ENCODE data around the gene ATP10A. TPM values are rescaled to one million over a fixed set of nuclear protein-coding genes. Genes with fewer than 3 reads are reported as not detected.

Gene ATP10A
- total RNA-seq, 1 experiment from 2014 or later = 3.0 TPM

DNA sequence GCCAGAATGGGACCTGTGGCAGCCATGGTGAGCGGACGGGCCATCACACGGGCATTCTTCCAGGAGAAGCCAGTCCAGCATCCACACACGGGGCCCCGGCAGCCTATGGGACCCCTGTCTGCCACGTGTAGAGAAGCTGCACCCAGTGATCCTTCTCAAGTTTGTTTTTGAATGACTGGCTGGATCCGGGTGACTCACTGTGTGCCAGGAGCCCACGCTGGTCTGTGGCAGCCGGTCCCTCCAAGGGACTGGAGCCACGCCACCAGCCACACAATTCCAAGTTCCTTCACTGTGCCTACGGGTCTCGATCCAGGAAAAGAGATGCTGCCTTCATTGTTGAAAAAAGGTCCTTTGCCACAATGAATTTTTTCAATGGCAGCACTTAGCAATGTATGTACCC lies 58.1 kb downstream of the ATP10A start:
- H3K27ac Mint-ChIP-seq (ENCODE audit: unreplicated experiment) = no peak overlapping the region
- DNase-seq = no peak
- H3K36me3 Mint-ChIP-seq (ENCODE audit: insufficient read depth, unreplicated experiment) = no peaks in the 10 kb centered on the region
- CTCF ChIA-PET = no interaction called here
- H3K27me3 Mint-ChIP-seq (ENCODE audit: unreplicated experiment) = no peaks in the 10 kb centered on the region
- TF ChIP-seq, protein P1, sequence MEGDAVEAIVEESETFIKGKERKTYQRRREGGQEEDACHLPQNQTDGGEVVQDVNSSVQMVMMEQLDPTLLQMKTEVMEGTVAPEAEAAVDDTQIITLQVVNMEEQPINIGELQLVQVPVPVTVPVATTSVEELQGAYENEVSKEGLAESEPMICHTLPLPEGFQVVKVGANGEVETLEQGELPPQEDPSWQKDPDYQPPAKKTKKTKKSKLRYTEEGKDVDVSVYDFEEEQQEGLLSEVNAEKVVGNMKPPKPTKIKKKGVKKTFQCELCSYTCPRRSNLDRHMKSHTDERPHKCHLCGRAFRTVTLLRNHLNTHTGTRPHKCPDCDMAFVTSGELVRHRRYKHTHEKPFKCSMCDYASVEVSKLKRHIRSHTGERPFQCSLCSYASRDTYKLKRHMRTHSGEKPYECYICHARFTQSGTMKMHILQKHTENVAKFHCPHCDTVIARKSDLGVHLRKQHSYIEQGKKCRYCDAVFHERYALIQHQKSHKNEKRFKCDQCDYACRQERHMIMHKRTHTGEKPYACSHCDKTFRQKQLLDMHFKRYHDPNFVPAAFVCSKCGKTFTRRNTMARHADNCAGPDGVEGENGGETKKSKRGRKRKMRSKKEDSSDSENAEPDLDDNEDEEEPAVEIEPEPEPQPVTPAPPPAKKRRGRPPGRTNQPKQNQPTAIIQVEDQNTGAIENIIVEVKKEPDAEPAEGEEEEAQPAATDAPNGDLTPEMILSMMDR (IDR thresholded peaks at IDR 0.05; ENCODE audit: unreplicated experiment) = no peak
- H3K4me1 Mint-ChIP-seq (ENCODE audit: low read depth, unreplicated experiment) = no peaks in the 10 kb centered on the region
- intact Hi-C loops (cut with micrococcal nuclease; ENCODE audit: unreplicated experiment) = no loop called here
- H3K4me3 Mint-ChIP-seq (ENCODE audit: low read depth, unreplicated experiment) = no peak overlapping the region
- H3K9me3 Mint-ChIP-seq (ENCODE audit: low read depth, unreplicated experiment) = no peaks in the 10 kb centered on the region
- BruUV-seq (replicated peaks) = no TSS peak

DNA sequence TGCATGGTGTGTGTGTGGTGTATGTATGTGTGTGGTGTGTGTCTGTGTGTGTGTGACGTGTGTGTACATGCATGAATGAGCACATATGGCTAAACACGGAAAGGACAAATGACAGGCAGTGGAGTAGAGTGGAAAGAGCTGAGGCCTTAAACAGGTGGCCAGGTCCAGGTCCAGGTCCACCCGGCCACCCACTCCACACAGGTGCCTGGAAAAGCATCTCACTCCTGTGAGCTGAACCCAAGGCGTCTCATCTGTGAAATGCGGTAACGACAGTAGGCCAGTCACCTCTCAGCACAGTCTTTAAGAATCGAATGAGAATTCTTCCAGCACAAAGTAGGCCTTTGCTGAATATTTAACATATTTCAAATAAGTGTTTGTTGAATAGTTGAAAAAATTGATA lies 58.7 kb downstream of the ATP10A start:
- no peaks in the 10 kb centered on the region for H3K4me1 Mint-ChIP-seq (ENCODE audit: low read depth, unreplicated experiment)
- TF ChIP-seq, protein P1 (IDR thresholded peaks at IDR 0.05; ENCODE audit: unreplicated experiment) = no peak
- no peaks in the 10 kb centered on the region for H3K9me3 Mint-ChIP-seq (ENCODE audit: low read depth, unreplicated experiment)
- no peak for DNase-seq
- no peak overlapping the region for H3K27ac Mint-ChIP-seq (ENCODE audit: unreplicated experiment)
- intact Hi-C loops (cut with micrococcal nuclease; ENCODE audit: unreplicated experiment) = no loop called here
- no peaks in the 10 kb centered on the region for H3K27me3 Mint-ChIP-seq (ENCODE audit: unreplicated experiment)
- no peaks in the 10 kb centered on the region for H3K36me3 Mint-ChIP-seq (ENCODE audit: insufficient read depth, unreplicated experiment)
- CTCF ChIA-PET = no interaction called here
- BruUV-seq (replicated peaks) = no TSS peak
- no peak overlapping the region for H3K4me3 Mint-ChIP-seq (ENCODE audit: low read depth, unreplicated experiment)

DNA sequence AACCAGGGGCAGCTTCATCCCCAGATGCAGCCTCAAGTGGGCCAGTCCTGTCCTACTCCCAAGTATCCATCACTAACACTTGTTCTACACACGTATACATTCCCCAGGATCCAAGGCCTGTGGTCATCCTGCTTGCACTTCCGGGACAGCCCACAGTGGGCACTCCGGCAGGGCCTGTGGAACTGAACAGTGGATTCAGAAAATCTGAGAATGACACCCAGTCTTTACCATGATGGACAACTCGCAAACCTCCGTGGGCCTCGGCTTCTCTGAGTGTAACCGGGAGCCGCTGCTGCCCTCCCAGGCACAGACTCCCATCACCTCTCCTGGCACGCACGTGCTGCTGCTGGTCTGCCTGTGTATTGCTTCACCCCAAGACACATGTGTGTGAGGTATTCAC lies 59.6 kb downstream of the ATP10A start:
- Mint-ChIP-seq H3K36me3 (ENCODE audit: insufficient read depth, unreplicated experiment) (no peaks in the 10 kb centered on the region), H3K4me3 (ENCODE audit: low read depth, unreplicated experiment) (no peak overlapping the region), H3K27me3 (ENCODE audit: unreplicated experiment) (no peaks in the 10 kb centered on the region), H3K4me1 (ENCODE audit: low read depth, unreplicated experiment) (no peaks in the 10 kb centered on the region), H3K9me3 (ENCODE audit: low read depth, unreplicated experiment) (no peaks in the 10 kb centered on the region), H3K27ac (ENCODE audit: unreplicated experiment) (no peak overlapping the region)
- intact Hi-C loops (cut with micrococcal nuclease; ENCODE audit: unreplicated experiment) = no loop called here
- TF ChIP-seq, protein P1 (IDR thresholded peaks at IDR 0.05; ENCODE audit: unreplicated experiment) = no peak
- CTCF ChIA-PET = no interaction called here
- BruUV-seq (replicated peaks) = no TSS peak
- no peak for DNase-seq

DNA sequence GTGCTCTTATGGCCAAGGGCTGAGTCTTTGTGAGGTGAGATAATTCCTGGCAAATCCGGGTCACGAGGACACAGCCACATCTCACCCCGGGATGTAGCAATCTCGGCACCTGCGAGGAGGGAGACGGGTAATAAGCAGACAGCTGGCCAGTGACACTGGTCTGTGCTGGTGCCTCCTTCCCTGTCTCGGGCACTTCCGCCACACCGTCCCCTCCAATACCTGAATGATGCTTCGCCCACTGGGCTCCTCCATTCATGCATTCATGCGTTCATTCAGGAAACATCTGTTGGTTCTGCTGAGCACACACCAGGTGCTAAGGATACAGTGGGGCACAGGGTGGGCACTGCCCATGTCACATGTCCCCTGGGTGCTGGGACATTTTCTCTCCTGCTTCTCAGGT lies 60.1 kb downstream of the ATP10A start:
- Mint-ChIP-seq H3K4me3 (ENCODE audit: low read depth, unreplicated experiment) (no peak overlapping the region), H3K9me3 (ENCODE audit: low read depth, unreplicated experiment) (no peaks in the 10 kb centered on the region), H3K36me3 (ENCODE audit: insufficient read depth, unreplicated experiment) (no peaks in the 10 kb centered on the region), H3K4me1 (ENCODE audit: low read depth, unreplicated experiment) (no peaks in the 10 kb centered on the region), H3K27ac (ENCODE audit: unreplicated experiment) (no peak overlapping the region), H3K27me3 (ENCODE audit: unreplicated experiment) (no peaks in the 10 kb centered on the region)
- DNase-seq = no peak
- BruUV-seq (replicated peaks) = no TSS peak
- CTCF ChIA-PET = no interaction called here
- TF ChIP-seq, protein P1 (IDR thresholded peaks at IDR 0.05; ENCODE audit: unreplicated experiment) = no peak
- intact Hi-C loops (cut with micrococcal nuclease; ENCODE audit: unreplicated experiment) = no loop called here

Measured in Calu3 (cell line).